Activated T-cell treated with anti-CD3 and anti-CD28 coated beads, Interleukin-2, amount 50 U/mL, for 24 hours (primary cell): Measurements from ENCODE around the gene GRIA2.
"Not testable (repeated sequence)": the region's sequence is repeated elsewhere in the genome, so short reads cannot be mapped to it uniquely, and the experiment has no call there.

Source experiments
- DNase-seq: peaks from one replicate; pipeline ENCODE4 v3.0.0-alpha.2; 2020
- H3K27ac Mint-ChIP-seq: 2 replicates; pipeline ENCODE4 v1.8.0; 2020; ENCODE audit warnings: mild to moderate bottlenecking, mixed read lengths
- H3K27me3 Mint-ChIP-seq: 2 replicates; pipeline ENCODE4 v1.8.0; 2020; ENCODE audit warnings: mixed read lengths
- H3K36me3 Mint-ChIP-seq: 2 replicates; pipeline ENCODE4 v1.8.0; 2020; ENCODE audit warnings: low read depth, mixed read lengths
- H3K4me1 Mint-ChIP-seq: 2 replicates; pipeline ENCODE4 v1.8.0; 2020; ENCODE audit warnings: low read depth, mixed read lengths
- H3K4me3 Mint-ChIP-seq: 2 replicates; pipeline ENCODE4 v1.8.0; 2020; ENCODE audit warnings: mild to moderate bottlenecking, moderate library complexity, mixed read lengths
- H3K9me3 Mint-ChIP-seq: 2 replicates; pipeline ENCODE4 v1.8.0; 2020; ENCODE audit warnings: mixed read lengths

GRIA2 gene

GRCh38 chr4:157225096-157225495 lies 4.6 kb downstream of the GRIA2 start:
- peaks cover 34% of the 10 kb centered on the region for H3K27me3 Mint-ChIP-seq
- peaks cover 2% of the 10 kb centered on the region for H3K36me3 Mint-ChIP-seq
- no peak overlapping the region for H3K27ac Mint-ChIP-seq
- no peak for DNase-seq
- H3K9me3 Mint-ChIP-seq: peaks cover 5% of the 10 kb centered on the region
- no peak overlapping the region for H3K4me3 Mint-ChIP-seq
- H3K4me1 Mint-ChIP-seq: no peaks in the 10 kb centered on the region

- Mint-ChIP-seq H3K9me3 (peaks cover 5% of the 10 kb centered on the region), H3K4me3 (no peak overlapping the region), H3K4me1 (no peaks in the 10 kb centered on the region), H3K36me3 (peaks cover 2% of the 10 kb centered on the region), H3K27ac (no peak overlapping the region), H3K27me3 (peaks cover 26% of the 10 kb centered on the region)
- DNase-seq: no peak
Measured at GRCh38 chr4:157226035-157226434, 5.5 kb downstream of the GRIA2 start.

GRCh38 chr4:157226601-157227000 lies 6.1 kb downstream of the GRIA2 start:
- no peak for DNase-seq
- H3K4me3 Mint-ChIP-seq: no peak overlapping the region
- no peaks in the 10 kb centered on the region for H3K4me1 Mint-ChIP-seq
- H3K36me3 Mint-ChIP-seq: peaks cover 2% of the 10 kb centered on the region
- no peak overlapping the region for H3K27ac Mint-ChIP-seq
- peaks cover 21% of the 10 kb centered on the region for H3K27me3 Mint-ChIP-seq
- peaks cover 2% of the 10 kb centered on the region for H3K9me3 Mint-ChIP-seq

- H3K4me1 Mint-ChIP-seq: no peaks in the 10 kb centered on the region
- no peak for DNase-seq
- no peak overlapping the region for H3K27ac Mint-ChIP-seq
- H3K4me3 Mint-ChIP-seq: no peak overlapping the region
- peaks cover 3% of the 10 kb centered on the region for H3K9me3 Mint-ChIP-seq
- no peaks in the 10 kb centered on the region for H3K36me3 Mint-ChIP-seq
- H3K27me3 Mint-ChIP-seq: no peaks in the 10 kb centered on the region
Measured at GRCh38 chr4:157231525-157231924, 11.0 kb downstream of the GRIA2 start.

- Mint-ChIP-seq H3K27ac (no peak overlapping the region), H3K27me3 (no peaks in the 10 kb centered on the region), H3K9me3 (peaks cover 8% of the 10 kb centered on the region), H3K36me3 (no peaks in the 10 kb centered on the region), H3K4me1 (no peaks in the 10 kb centered on the region), H3K4me3 (no peak overlapping the region)
- no peak for DNase-seq
Measured at GRCh38 chr4:157242871-157243270, 22.3 kb downstream of the GRIA2 start.

GRCh38 chr4:157244348-157244747 lies 23.8 kb downstream of the GRIA2 start:
- H3K27ac Mint-ChIP-seq: no peak overlapping the region
- peaks cover 8% of the 10 kb centered on the region for H3K9me3 Mint-ChIP-seq
- no peak for DNase-seq
- H3K27me3 Mint-ChIP-seq: no peaks in the 10 kb centered on the region
- no peak overlapping the region for H3K4me3 Mint-ChIP-seq
- H3K4me1 Mint-ChIP-seq: no peaks in the 10 kb centered on the region
- no peaks in the 10 kb centered on the region for H3K36me3 Mint-ChIP-seq

- Mint-ChIP-seq H3K4me3 (no peak overlapping the region), H3K27me3 (no peaks in the 10 kb centered on the region), H3K4me1 (no peaks in the 10 kb centered on the region), H3K36me3 (no peaks in the 10 kb centered on the region), H3K9me3 (peaks cover 8% of the 10 kb centered on the region), H3K27ac (no peak overlapping the region)
- no peak for DNase-seq
Measured at GRCh38 chr4:157245351-157245750, 24.8 kb downstream of the GRIA2 start.

GRCh38 chr4:157246964-157247363 lies 26.4 kb downstream of the GRIA2 start:
- Mint-ChIP-seq H3K27me3 (no peaks in the 10 kb centered on the region), H3K4me3 (no peak overlapping the region), H3K36me3 (no peaks in the 10 kb centered on the region), H3K4me1 (no peaks in the 10 kb centered on the region), H3K9me3 (no peaks in the 10 kb centered on the region), H3K27ac (no peak overlapping the region)
- no peak for DNase-seq

- H3K4me1 Mint-ChIP-seq, H3K27me3 Mint-ChIP-seq: not testable (repeated sequence)
Measured at GRCh38 chr4:157258165-157258564, 37.6 kb downstream of the GRIA2 start.

GRCh38 chr4:157265281-157265680 lies 44.8 kb downstream of the GRIA2 start:
- Mint-ChIP-seq H3K4me1 (no peaks in the 10 kb centered on the region), H3K36me3 (no peaks in the 10 kb centered on the region), H3K27ac (no peak overlapping the region), H3K9me3 (peaks cover 17% of the 10 kb centered on the region), H3K4me3 (no peak overlapping the region), H3K27me3 (no peaks in the 10 kb centered on the region)
- DNase-seq: no peak

More at GRCh38 chr4:157258165-157258564, 37.6 kb downstream of the GRIA2 start:
- peaks cover 14% of the 10 kb centered on the region for H3K9me3 Mint-ChIP-seq
- not testable (repeated sequence) for H3K36me3 Mint-ChIP-seq, DNase-seq, H3K27ac Mint-ChIP-seq, H3K4me3 Mint-ChIP-seq

GRCh38 chr4:157270108-157270507 lies 49.6 kb downstream of the GRIA2 start:
- no peak for DNase-seq
- peaks cover 15% of the 10 kb centered on the region for H3K9me3 Mint-ChIP-seq
- H3K36me3 Mint-ChIP-seq: no peaks in the 10 kb centered on the region
- H3K4me3 Mint-ChIP-seq: no peak overlapping the region
- H3K27me3 Mint-ChIP-seq: no peaks in the 10 kb centered on the region
- H3K4me1 Mint-ChIP-seq: no peaks in the 10 kb centered on the region
- H3K27ac Mint-ChIP-seq: no peak overlapping the region

GRCh38 chr4:157270552-157270951 lies 50.0 kb downstream of the GRIA2 start:
- Mint-ChIP-seq H3K4me1 (no peaks in the 10 kb centered on the region), H3K27ac (no peak overlapping the region), H3K27me3 (no peaks in the 10 kb centered on the region), H3K9me3 (peaks cover 15% of the 10 kb centered on the region), H3K4me3 (no peak overlapping the region), H3K36me3 (no peaks in the 10 kb centered on the region)
- DNase-seq: no peak

GRCh38 chr4:157271166-157271869 lies 50.8 kb downstream of the GRIA2 start:
- no peaks in the 10 kb centered on the region for H3K4me1 Mint-ChIP-seq
- no peak for DNase-seq
- H3K27me3 Mint-ChIP-seq: no peaks in the 10 kb centered on the region
- H3K27ac Mint-ChIP-seq: no peak overlapping the region
- no peaks in the 10 kb centered on the region for H3K36me3 Mint-ChIP-seq
- H3K4me3 Mint-ChIP-seq: no peak overlapping the region
- peaks cover 11% of the 10 kb centered on the region for H3K9me3 Mint-ChIP-seq

- Mint-ChIP-seq H3K4me3 (no peak overlapping the region), H3K27me3 (no peaks in the 10 kb centered on the region), H3K9me3 (peaks cover 13% of the 10 kb centered on the region), H3K27ac (no peak overlapping the region), H3K36me3 (no peaks in the 10 kb centered on the region), H3K4me1 (no peaks in the 10 kb centered on the region)
- no peak for DNase-seq
Measured at GRCh38 chr4:157280673-157281072, 60.1 kb downstream of the GRIA2 start.

GRCh38 chr4:157282019-157282418 lies 61.5 kb downstream of the GRIA2 start:
- H3K4me3 Mint-ChIP-seq: no peak overlapping the region
- no peaks in the 10 kb centered on the region for H3K36me3 Mint-ChIP-seq
- H3K4me1 Mint-ChIP-seq: no peaks in the 10 kb centered on the region
- H3K9me3 Mint-ChIP-seq: peaks cover 13% of the 10 kb centered on the region
- no peak overlapping the region for H3K27ac Mint-ChIP-seq
- no peak for DNase-seq
- no peaks in the 10 kb centered on the region for H3K27me3 Mint-ChIP-seq

GRCh38 chr4:157287445-157287844 lies 66.9 kb downstream of the GRIA2 start:
- Mint-ChIP-seq H3K27ac (no peak overlapping the region), H3K27me3 (no peaks in the 10 kb centered on the region), H3K4me1 (no peaks in the 10 kb centered on the region), H3K36me3 (no peaks in the 10 kb centered on the region), H3K4me3 (no peak overlapping the region), H3K9me3 (peaks cover 3% of the 10 kb centered on the region)
- no peak for DNase-seq
